NOMO-1 treated with DMSO at 0.1 percent for 48 hours (cell line): Measurements from ENCODE around the gene THEMIS2.
"Not testable (repeated sequence)": the region's sequence is repeated elsewhere in the genome, so short reads cannot be mapped to it uniquely, and the experiment has no call there.

Experiments used
- DNase-seq: peaks from one replicate; lab custom pipeline; 2025; ENCODE audit not compliant: unreplicated experiment; lab: John Stamatoyannopoulos, UW

THEMIS2 gene

DNA sequence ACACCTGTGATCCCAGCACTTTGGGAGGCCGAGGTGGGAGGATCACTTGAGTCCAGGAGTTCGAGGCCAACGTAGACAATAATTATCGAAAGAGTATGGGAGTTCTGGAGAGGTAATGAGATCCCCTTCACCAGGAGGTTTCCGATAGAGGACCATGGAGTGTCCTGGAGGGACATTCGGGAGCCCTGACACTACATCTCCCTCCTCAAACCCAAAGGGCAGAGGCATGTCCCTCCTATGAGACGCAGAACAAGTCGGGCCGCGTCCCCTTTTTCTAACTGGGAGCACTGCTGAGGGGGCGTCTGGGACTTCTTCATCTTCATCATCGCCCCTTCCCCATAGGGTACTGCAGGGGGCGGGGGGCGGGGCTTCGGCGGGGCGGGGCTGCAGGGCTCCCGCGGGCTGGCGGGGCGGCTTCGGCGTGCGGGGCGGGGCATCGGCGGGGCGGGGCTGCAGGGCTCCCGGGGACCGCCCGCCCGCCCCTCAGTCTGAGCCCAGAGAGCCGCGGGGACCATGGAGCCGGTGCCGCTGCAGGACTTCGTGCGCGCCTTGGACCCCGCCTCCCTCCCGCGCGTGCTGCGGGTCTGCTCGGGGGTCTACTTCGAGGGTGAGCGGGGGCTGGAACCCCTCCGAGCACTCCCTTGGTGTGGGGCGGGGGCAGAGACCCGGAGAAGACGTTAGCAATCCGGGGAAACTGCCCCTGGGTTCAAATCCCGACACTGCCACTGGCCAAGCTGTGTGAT, at the start of gene THEMIS2:
Gene THEMIS2 (plus strand): TSS at position 486 of the 743 bp plus-strand sequence. CDS start 28 bp downstream, at position 514.
- peak; percentile 29 for DNase-seq

DNA sequence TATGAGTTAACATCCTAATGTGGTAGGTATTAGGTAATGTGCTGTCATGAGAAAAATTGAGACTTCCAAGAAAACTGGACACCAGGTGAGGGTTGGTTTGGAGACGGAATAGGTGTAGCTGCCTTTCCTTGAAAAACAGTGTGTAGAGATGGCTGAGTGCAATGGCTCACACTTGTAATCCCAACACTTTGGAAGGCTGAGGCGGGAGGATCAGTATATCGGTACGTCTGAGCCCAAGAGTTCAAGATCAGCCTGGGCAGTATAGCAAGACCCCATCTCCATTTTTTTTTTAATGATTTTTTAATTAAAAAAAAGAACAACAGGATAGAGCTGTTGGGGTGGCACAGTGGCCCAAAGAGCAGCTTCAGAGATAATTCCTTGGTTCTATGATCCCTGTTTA, 48.6 kb upstream of the THEMIS2 start:
- no peak for DNase-seq

DNA sequence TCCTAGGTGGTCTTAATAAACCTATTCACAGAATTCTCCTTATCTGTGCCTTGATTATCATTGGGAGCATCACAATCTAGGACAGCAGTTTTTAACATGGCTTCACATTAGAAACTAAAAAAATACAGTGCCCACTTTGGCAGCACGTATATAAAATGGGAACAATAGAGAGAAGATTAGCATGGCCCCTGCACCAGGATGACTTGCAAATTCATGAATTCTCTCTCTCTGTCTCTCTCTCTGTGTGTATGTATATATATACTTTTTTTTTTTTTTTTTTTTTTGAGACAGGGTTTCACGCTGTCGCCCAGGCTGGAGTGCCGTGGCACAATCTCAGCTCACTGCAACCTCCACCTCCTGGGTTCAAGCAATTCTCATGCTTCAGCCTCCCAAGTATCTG, 47.9 kb upstream of the THEMIS2 start:
- no peak for DNase-seq

DNA sequence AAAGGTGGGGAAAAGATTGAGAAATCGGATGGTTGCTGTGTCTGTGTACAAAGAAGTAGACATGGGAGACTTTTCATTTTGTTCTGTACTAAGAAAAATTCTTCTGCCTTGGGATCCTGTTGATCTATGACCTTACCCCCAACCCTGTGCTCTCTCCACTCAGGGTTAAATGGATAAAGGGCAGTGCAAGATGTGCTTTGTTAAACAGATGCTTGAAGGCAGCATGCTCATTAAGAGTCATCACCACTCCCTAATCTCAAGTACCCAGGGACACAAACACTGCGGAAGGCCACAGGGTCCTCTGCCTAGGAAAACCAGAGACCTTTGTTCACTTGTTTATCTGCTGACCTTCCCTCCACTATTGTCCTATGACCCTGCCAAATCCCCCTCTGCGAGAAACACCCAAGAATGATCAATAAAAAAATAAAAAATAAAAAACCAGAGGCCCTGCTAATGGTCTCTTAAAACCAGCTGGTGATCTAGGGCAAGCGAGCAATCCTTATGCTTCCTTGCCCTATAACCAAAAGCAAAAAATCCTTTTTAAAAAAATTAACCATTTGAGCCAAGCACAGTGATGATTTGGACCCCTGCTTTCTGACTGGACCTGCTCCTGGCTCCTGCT, 42.9 kb upstream of the THEMIS2 start:
- DNase-seq: not testable (repeated sequence)

DNA sequence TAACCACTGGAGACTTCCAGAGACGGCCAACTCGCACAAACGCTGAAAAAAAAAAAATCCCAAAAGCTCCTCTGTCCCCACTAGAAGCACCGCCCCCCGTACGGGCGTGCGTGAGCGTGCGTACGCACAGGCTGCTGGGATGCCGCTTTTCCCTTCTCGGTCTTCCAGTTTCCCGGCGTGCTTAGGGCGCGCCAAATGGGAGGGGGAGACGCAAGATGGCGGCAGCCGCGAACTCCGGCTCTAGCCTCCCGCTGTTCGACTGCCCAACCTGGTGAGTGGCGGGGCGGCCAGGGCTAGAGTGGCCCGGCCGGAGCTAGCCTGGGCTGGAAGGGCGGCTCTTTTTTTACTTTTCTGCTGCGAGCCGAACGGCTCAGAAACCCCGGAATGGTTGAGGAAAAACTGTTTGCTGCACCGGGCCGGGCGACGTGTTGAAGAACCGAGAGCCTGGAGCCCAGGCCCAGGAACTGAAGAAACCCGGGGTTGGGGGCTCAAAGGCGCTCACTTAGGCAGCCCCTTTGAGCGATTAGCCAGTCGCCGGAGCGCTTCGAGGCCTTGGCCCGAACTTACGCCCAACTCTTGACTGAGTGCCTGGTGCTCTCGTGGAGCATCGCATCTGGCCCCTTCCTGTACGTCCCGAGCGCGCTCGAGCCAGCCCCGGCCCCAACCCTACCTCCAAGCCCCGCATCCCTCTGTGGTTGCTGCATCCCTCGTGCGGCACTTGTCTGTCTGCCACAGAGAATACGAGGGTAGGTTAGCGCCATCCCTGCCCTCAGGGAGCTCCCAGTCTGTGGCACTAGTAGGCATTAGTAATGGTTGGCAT, 41.5 kb upstream of the THEMIS2 start, which contains the start of gene PPP1R8:
Gene PPP1R8 (plus strand): TSS at position 162 of the 820 bp plus-strand sequence. CDS start 54 bp downstream, at position 216.
- peak; percentile 96 for DNase-seq

DNA sequence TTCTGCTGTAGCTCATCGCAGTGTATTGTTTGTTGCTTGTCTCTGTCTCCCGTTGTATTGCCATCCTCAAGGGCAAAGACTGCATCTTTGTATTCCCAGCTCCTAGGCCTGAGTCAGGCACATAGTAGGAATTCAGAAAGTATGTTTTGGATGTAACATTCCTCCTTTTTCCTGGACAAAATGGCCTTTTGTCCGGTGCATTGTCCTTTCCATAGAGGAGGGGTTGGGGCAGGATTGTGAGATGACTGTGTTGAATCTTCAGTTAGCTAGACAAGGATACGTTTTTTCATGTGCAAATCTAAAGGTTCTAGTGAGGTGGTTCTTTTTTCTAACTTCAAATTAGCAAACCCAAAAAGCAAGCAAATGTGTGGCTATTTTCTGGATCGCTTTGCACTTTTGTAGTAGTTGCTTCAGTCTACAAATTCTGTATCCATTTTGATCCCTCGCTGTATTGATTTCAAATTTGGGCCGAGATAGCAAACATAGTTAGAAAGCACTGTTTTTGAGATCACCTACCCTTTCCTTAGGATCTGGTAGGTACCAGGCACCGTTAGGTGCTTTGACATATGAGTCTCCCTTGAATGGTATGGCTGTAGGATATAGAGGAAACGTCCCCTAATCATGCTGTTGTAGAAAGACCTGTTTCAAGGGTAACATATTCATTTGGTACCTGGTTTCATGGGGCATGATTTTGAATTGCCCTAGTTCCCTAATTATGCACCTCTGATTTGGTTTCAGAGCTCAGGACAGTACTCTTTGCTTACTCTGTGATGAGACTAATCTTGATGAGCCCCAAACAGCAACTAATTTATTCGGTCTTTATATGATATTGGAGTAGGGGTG, 40.6 kb upstream of the THEMIS2 start:
- DNase-seq: no peak

DNA sequence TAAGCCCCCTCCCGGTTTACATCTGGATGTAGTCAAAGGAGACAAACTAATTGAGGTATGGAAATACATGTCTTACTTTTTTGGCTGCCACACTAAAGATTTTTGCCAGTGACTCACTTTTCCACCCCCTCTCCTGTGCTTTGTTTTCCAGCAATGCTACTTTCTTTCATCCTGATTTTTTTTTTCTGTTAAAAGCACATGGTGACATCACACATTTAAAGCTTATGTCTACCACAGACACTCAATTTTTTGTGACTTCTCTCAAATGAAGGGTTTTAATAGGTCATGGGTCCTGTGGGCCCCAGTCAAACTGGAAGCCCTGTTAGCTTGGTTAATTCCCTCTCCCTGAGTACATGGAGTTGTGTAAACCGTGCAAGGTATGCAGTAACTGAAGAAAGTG, 39.6 kb upstream of the THEMIS2 start:
- no peak for DNase-seq

DNA sequence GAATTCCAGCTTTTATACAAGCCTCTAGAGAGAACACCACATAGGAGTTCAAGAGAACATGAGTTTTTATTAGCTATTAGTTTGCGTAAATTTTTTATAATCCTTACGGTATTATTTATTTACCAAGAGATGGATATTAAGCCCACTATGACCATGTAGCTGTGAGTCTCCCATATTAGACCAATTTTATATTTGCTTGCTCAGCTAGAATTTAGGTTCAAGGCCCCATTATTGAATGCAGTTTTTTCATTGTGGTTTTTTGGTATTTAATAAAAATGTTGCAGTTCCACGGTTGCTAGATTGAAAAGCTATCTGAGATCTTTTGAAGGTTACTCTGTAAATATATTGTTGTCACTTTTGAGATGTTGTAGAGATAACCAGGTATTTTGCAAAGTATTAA, 38.9 kb upstream of the THEMIS2 start:
- DNase-seq: no peak

DNA sequence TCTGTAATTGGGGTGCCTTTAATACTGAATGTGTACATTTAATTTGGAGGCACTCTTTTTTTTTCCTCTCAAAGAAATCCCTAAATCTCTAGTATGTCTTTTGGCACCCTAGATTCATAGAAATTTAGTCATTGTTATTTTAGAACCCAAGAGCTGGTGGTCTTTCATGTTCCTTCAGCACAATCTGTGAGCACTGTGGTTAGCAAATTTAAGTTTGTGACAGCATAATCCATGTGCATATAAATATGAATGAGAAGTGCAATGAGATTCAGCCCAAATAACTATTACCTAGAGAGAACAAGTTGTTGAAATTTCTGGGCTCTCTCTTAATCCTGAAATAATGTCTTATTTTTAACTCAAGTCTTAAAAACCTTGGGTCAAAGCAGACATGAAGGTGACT, 37.3 kb upstream of the THEMIS2 start:
- no peak for DNase-seq

DNA sequence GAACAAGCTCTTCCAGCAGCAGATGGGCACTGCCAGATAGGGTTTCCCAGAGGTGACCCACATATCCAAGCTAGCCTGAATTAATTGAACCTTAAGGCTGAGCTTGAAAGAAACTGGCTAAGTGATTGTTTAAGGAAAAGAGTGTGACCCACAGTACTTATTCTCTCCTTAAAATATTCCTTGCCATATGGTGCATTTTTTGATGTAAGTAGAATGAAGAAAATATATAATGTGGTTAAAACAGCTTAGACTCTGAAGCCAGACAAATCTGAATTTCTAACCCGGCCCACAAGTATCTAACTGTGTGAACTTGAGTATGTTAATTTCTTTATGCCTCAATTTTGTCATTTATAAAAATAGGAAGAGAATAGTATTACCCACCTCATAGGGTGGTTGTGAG, 36.8 kb upstream of the THEMIS2 start:
- DNase-seq: no peak

DNA sequence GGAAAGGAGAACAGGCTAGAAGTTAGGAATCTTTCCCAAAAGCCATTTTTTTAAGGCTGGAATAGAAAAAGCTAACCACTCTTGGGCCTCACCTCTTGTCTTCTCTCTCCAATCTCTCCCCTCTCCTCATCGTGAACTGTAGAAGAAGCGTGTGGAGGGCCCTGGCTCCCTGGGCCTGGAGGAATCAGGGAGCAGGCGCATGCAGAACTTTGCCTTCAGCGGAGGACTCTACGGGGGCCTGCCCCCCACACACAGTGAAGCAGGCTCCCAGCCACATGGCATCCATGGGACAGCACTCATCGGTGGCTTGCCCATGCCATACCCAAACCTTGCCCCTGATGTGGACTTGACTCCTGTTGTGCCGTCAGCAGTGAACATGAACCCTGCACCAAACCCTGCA, 22.4 kb upstream of the THEMIS2 start:
- DNase-seq: no peak

DNA sequence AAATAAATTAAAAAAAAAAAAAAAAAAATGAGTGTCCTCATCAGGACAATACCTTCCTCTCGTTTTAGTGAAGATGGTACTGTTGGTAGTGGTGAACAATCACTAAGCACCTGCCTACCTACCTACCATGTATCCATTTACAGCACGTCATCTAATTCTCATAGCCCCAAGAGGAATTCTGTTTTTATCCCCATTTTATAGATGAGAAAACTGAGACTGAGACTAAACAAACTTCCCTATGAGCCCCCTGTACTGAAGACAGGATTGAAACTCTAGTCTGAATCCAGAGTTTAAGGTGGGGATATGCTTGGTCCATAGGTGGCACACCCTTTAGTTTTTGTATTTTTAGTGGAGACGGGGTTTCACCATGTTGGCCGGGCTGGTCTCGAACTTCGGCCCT, 17.3 kb upstream of the THEMIS2 start:
- no peak for DNase-seq

DNA sequence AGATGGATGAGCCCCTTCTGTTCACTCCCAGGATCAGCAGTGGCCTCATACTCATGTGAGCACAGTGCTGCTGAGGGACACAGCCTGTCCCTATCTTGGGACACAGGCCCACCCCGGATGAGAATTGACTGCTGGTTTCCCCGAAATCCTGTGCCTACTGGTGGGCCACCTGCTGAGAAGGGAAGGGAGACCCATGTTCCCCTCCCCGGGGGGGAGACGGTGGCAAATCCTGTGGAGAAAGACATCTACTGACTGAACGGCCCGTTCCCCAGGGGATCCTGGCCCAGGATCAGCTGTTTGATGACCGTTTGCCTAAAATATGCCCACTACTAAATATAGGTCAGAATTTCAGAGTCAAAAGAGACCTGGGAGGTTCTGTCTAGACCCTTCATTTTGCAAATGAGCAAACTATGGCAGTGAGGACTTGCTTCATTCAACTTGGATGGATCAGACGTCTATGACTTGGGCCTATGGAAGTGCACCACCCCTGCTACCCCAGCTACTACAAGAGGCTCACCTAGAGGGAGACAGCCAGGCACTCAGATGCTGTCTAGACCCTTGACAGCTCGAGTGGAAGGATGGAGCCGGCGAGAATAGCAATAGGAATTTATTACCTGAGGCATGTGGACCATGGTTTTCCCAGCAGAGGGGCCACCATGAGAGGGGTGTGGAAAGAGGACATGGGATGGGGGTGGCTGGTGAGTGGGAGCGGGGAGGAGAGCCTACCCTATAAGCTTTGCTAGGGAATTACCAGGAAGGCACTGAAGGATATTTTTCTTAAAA, 15.6 kb upstream of the THEMIS2 start:
- no peak for DNase-seq

DNA sequence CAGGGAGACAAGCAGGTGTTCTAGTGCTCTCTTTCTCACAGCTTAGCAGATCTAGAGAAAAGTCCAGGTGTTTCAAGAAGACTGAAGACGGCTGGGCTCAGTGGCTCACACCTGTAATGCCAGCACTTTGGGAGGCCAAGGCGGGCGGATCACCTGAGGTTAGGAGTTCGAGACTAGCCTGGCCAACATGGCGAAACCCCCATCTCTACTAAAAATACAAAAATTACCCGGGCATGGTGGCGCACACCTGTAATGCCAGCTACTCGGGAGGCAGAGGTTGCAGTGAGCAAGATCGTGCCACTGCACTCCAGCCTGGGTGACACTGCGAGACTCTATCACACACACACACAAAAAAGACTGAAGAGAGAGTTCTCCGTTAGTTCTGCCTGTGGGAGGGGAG, 14.8 kb upstream of the THEMIS2 start:
- not testable (repeated sequence) for DNase-seq

DNA sequence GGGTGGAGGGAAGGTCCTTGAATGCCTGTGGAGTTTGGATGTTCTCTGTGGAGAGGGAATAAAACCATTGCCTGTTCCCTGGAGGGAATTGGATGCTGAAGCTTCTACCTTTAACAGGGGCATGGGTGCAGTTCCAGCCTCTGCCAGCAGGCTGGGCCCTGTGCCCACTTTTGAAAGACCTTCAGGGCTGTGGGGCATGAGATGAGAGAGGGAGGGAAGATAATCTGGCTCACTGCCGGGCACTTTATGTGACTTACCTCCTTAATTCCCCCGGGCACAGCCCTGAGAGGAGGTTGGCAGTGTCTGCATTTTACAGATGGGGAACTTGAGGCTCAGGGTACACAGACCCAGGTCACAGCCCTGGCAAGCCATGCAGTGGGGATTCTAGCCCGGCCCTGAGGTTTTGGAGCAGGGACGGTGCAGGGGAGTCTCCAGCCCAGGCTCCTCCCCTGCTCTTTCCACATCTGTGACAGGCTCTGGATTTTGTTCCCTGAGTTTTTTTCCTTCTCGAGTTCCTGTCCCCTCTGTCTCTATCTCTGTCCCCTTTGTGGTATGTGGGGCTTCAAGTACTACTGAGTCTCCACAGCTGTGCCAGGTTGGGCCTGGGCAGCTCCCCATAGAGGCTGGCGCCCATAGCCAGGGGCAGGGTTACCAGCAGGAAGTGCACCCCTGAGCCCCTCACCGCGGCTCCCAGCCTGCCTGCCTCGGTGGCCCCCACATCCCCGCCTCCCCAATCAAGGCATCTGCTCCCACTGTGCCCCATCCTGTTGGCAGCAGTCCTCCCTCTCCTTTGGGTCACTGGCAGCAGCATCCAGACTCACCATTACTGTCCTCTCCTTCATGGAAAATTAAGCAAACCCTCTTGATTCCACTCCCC, 14.0 kb upstream of the THEMIS2 start:
- peak; percentile 70 for DNase-seq

DNA sequence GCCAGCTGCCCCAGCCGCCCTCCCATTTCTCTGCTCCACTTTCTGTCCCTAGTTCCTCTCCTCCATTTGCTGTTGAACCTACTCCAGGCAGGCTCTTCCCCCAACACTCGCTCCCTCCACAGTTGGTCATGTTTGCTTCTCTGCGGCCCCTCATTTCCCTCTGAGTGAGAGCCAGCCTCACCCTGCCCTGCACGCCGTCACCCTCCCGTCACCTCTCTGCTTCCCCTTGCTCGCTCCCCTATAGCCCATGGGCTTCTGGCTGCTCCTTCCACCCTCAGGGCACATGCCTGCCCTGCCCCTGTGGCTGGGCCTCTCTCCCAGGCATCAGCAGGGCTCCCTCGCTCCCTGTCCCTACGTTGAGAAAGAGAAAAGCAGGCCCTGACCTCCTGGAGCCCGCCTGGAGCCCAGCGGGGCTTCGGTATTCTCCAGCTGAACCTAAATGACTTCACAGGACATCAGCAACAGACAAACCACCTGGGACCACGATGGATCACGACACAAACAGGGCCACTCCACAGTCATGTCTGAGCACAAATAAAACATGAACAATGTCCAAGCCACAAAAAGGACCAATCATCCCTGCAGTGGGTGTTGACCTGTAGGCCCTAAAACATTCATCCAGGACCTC, 13.3 kb upstream of the THEMIS2 start:
- no peak for DNase-seq

DNA sequence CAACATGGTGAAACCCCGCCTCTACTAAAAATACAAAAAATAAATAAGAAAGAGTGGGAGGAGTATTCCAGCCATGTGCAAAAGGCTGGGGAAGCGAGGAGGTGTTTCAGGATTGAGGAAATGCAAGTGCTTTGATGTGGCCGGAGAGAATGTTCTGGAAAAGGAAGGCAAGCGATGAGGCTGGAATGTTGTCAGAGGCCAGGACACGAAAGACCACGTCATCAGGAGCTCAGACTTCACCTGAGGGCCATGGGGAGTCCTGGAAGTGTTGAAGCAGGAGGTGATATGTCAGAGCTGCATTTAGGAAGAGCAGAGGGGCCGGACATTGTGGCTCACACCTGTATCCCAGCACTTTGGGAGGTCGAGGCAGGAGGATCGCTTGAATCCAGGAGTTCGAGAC, 10.9 kb upstream of the THEMIS2 start:
- DNase-seq: no peak

DNA sequence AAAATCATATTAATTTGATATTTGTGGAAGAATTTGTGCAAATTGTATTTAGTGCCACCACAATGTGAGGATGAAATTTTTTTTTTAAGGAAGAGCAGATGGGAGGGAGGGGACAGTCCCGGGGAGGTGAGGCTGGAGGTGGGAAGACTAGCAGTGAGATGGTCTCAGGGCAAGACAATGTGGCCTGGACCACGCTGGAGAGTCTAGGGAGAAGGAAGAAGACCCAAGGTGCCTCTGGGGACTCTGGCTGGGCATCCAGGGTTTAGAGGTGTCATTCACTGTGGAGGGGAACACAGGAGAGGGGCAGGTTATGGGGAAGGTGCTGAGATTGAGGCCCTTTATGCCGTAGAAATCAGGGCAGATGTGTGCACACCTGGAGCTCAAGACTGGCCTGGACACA, 10.3 kb upstream of the THEMIS2 start:
- DNase-seq: no peak
